Putamen (tissue), 1 donor: ENCODE data around the gene SPRYD3.
"Not testable (repeated sequence)": the region's sequence is repeated elsewhere in the genome, so short reads cannot be mapped to it uniquely, and the experiment has no call there.

Experiments used
- DNase-seq: peaks from one replicate; pipeline ENCODE4 v3.0.0-alpha.2; 2016; ENCODE audit warnings: low spot score

Gene SPRYD3

GRCh38 chr12:53051058-53051880 lies 27.9 kb downstream of the SPRYD3 start:
- DNase-seq, result peak; percentile 95

- DNase-seq, result no peak
These were observed 28.6 kb downstream of the SPRYD3 start for GRCh38 chr12:53050426-53051057.

GRCh38 chr12:53049571-53050318 lies 29.4 kb downstream of the SPRYD3 start, which contains the start of gene TNS2:
Gene TNS2, plus strand, starts transcription at chr12:53050065. Its CDS starts 121 bp downstream, at chr12:53050186.
- no peak for DNase-seq

- DNase-seq, result no peak
These were observed 30.3 kb downstream of the SPRYD3 start for GRCh38 chr12:53048780-53049401.

GRCh38 chr12:53048033-53048779 lies 31.0 kb downstream of the SPRYD3 start:
- DNase-seq, result peak; percentile 57

- peak; percentile 77 for DNase-seq
These were observed 31.8 kb downstream of the SPRYD3 start for GRCh38 chr12:53047221-53048032.

- peak; percentile 91 for DNase-seq
These were observed 32.5 kb downstream of the SPRYD3 start for GRCh38 chr12:53046655-53047220.

GRCh38 chr12:53045696-53046045 lies 33.5 kb downstream of the SPRYD3 start:
- DNase-seq, result no peak

- no peak for DNase-seq
These were observed 34.1 kb downstream of the SPRYD3 start for GRCh38 chr12:53044896-53045695.

GRCh38 chr12:53044052-53044581 lies 35.1 kb downstream of the SPRYD3 start:
- DNase-seq, result peak; percentile 77

GRCh38 chr12:53042607-53043454 lies 36.4 kb downstream of the SPRYD3 start:
- no peak for DNase-seq

- DNase-seq, result no peak
These were observed 39.3 kb downstream of the SPRYD3 start for GRCh38 chr12:53039851-53040250.

GRCh38 chr12:53036802-53037201 lies 42.4 kb downstream of the SPRYD3 start:
- DNase-seq, result no peak

- no peak for DNase-seq
These were observed 44.7 kb downstream of the SPRYD3 start for GRCh38 chr12:53034459-53034858.

GRCh38 chr12:53033832-53034231 lies 45.4 kb downstream of the SPRYD3 start:
- DNase-seq, result not testable (repeated sequence)

- no peak for DNase-seq
These were observed 47.6 kb downstream of the SPRYD3 start for GRCh38 chr12:53031616-53032015.

- not testable (repeated sequence) for DNase-seq
These were observed 52.2 kb downstream of the SPRYD3 start for GRCh38 chr12:53027014-53027413.

- DNase-seq, result no peak
These were observed 53.9 kb downstream of the SPRYD3 start for GRCh38 chr12:53025250-53025649.
